D721Med (cell line): ENCODE results near the gene CRX.

ENCODE experiments used
- DNase-seq: peaks from one replicate; pipeline ENCODE4 v3.0.0; 2011; ENCODE audit warnings: low spot score; ENCODE audit not compliant: insufficient read length
- FAIRE-seq: peaks from 2 replicates; lab custom pipeline; 2011; peaks lifted over from hg19 to GRCh38; lab: Jason Lieb, UNC
- CTCF ChIP-seq: IDR thresholded peaks from 2 replicates; pipeline ENCODE4 v1.5.1; 2012; ENCODE audit warnings: mild to moderate bottlenecking, control low read depth; ENCODE audit not compliant: insufficient read depth; ENCODE audit errors: missing control alignments

Gene CRX

DNA sequence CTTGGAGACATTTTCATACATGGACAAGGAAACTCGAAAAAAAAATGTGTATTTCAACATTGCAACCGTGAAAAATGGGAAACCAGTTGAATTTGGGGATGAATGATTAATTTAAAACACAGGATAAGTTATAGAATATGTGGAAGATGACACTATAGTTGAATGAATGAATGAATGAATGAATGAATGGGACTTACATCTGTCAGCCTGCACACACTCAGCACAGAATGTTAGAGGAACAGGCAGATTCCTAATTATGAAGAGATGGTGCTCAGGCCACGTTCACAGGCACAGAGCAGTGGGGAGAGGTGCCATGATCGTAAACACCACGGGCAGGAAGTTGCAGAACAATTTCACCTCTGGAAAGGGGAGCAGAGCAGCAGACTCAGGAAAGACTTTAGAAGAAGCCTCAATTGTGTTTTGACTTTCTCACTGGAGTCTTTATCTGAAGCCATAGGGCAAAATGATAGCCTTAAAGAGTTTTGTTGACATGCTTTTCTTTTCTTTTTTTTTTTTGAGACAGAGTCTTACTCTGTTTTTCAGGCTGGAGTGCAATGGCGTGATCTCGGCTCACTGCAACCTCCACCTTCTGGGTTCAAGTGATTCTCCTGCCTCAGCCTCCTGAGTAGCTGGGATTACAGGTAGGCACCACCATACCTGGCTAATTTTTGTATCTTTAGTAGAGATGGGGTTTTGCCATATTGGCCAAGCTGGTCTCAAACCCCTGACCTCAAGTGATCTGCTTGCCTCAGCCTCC, 69.3 kb downstream of the CRX start:
- DNase-seq, result no peak
- TF ChIP-seq CTCF, result no peak
- no peak for FAIRE-seq

DNA sequence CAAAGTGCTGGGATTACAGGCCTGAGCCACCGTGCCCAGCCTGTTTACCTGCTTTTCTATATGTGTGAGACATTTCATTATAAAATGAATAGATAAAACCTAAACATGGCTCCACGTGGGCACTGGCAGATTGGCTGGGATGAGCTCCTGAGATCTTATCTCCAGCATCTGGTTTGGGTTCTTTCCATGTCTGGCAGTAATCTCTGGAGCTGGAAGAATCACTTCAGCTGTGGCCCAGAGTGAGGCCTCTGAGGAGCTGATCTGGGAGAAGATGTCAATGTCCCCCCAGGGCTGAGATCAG, 69.8 kb downstream of the CRX start:
- FAIRE-seq (no peak), DNase-seq (no peak)
- no peak for TF ChIP-seq CTCF

- DNase-seq (no peak), FAIRE-seq (no peak)
- TF ChIP-seq CTCF, result no peak
Measured at GRCh38 chr19:47891923-47892666, 70.4 kb downstream of the CRX start.
